Suprapubic skin (tissue), 4 donors: ENCODE measurements around the gene BNIP5. TPM values are rescaled to one million over a fixed set of nuclear protein-coding genes. Genes with fewer than 3 reads are reported as not detected.

Experiments
- DNase-seq, 2 donors: peaks; one replicate each; pipeline ENCODE4 v3.0.0-alpha.2; 2019; ENCODE audit warnings: low spot score in 2 of 2
- H3K27ac ChIP-seq: fragments of 200-600 bp; sonication (generic); one replicate; pipeline ENCODE4 v1.5.1; 2019
- H3K27me3 ChIP-seq: fragments of 200-600 bp; sonication (generic); one replicate; pipeline ENCODE4 v1.5.1; 2019
- H3K36me3 ChIP-seq: fragments of 200-600 bp; sonication (generic); one replicate; pipeline ENCODE4 v1.5.1; 2019
- H3K4me1 ChIP-seq: fragments of 200-600 bp; sonication (generic); one replicate; pipeline ENCODE4 v1.5.1; 2019
- H3K4me3 ChIP-seq: fragments of 200-600 bp; sonication (generic); one replicate; pipeline ENCODE4 v1.5.1; 2019; ENCODE audit warnings: mild to moderate bottlenecking
- H3K9me3 ChIP-seq: fragments of 200-600 bp; sonication (generic); one replicate; pipeline ENCODE4 v1.5.1; 2019
- EP300 ChIP-seq: sonication (generic); formaldehyde crosslinking; IDR thresholded peaks from one replicate; pipeline ENCODE4 v1.6.1; 2017; ENCODE audit warnings: antibody characterized with exemption
- POLR2A ChIP-seq, 2 donors: fragments of 450-650 bp; IDR thresholded peaks; one replicate each; pipeline ENCODE4 v1.6.1; 2017; ENCODE audit warnings: antibody characterized with exemption in 2 of 2, mild to moderate bottlenecking in 2 of 2, moderate library complexity in 2 of 2
- POLR2AphosphoS5 ChIP-seq, 3 donors: sonication (generic); formaldehyde crosslinking; IDR thresholded peaks; one replicate each; pipeline ENCODE4 v1.6.1; 2017; ENCODE audit warnings: antibody characterized with exemption in 3 of 3
- WGBS: methylation state at CpG from one replicate; pipeline ENCODE4 v1.1.5; 2018; 5-methylcytosine and 5-hydroxymethylcytosine counted together
- total RNA-seq, 4 donors: library from RNA; depleted of rRNA; stranded (reverse); fragments of >200 nt; gene quantifications; one replicate each; pipeline ENCODE4 v1.1.0, GENCODE V29; 2016
- TF ChIP-seq, protein P1 (sequence below), 2 donors: fragments of 200-600 bp in 1 of 2; fragments of 450-650 bp in 1 of 2; sonication (generic) in 1 of 2; IDR thresholded peaks; one replicate each; pipeline ENCODE4 v1.5.1; 2016 to 2019; ENCODE audit warnings: antibody characterized with exemption in 2 of 2, mild to moderate bottlenecking in 1 of 2, moderate library complexity in 1 of 2

The BNIP5 gene
- total RNA-seq, 4 donors from 2014 or later: 0.11 TPM; not detected in 3

DNA sequence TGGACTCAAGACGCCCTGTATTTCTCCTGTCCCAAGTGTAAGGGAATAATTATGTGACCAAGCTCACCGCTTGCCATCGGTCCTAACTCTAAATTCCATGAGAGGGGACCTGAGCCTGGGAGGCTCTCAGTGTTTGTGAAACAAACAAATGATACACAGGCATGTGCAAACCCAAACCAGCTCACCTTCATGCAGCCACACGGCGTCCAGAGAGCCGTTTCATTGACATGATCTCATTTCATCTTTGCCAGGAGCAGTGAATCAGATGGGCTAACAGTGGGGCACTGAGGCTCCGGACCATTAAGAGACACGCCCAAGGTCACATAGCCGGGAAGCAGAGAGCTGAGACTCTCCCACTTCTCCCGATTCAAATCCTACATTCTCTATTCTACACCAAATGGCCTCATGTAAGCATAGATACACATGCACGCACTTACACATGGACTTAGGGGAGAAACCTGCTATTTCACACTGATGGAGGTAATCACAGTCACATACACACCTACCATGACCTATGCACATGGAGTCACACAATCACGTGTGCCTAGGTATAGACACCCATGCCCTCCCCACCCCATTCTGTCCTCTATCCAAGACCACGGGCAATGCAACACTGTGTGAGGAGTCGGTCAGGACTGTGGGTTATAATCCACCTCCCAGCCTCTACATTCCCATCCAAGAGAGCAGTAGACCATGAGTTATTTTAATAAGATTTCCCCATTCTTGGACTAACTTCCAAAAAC, 1.1 kb downstream of the BNIP5 start:
- Histone ChIP-seq H3K27me3 (peaks cover 26% of the 10 kb centered on the region), H3K4me1 (peaks cover 16% of the 10 kb centered on the region), H3K9me3 (no peaks in the 10 kb centered on the region), H3K27ac (no peak overlapping the region), H3K36me3 (no peaks in the 10 kb centered on the region), H3K4me3 (no peak overlapping the region)
- no peak for DNase-seq
- 95% methylated on average over 14 of the region's 14 CpGs for WGBS
- TF ChIP-seq POLR2A (IDR thresholded peaks at IDR 0.05) (no peak), POLR2AphosphoS5 (IDR thresholded peaks at IDR 0.05) (no peak), EP300 (no peak)
- TF ChIP-seq, protein P1, sequence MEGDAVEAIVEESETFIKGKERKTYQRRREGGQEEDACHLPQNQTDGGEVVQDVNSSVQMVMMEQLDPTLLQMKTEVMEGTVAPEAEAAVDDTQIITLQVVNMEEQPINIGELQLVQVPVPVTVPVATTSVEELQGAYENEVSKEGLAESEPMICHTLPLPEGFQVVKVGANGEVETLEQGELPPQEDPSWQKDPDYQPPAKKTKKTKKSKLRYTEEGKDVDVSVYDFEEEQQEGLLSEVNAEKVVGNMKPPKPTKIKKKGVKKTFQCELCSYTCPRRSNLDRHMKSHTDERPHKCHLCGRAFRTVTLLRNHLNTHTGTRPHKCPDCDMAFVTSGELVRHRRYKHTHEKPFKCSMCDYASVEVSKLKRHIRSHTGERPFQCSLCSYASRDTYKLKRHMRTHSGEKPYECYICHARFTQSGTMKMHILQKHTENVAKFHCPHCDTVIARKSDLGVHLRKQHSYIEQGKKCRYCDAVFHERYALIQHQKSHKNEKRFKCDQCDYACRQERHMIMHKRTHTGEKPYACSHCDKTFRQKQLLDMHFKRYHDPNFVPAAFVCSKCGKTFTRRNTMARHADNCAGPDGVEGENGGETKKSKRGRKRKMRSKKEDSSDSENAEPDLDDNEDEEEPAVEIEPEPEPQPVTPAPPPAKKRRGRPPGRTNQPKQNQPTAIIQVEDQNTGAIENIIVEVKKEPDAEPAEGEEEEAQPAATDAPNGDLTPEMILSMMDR (IDR thresholded peaks at IDR 0.05): no peak

- DNase-seq: no peak
- Histone ChIP-seq H3K27ac (no peak overlapping the region), H3K4me3 (no peak overlapping the region), H3K9me3 (no peaks in the 10 kb centered on the region), H3K27me3 (peaks cover 29% of the 10 kb centered on the region), H3K36me3 (no peaks in the 10 kb centered on the region), H3K4me1 (peaks cover 13% of the 10 kb centered on the region)
- WGBS: 80% methylated on average over 14 of the region's 14 CpGs
- TF ChIP-seq, protein P1 (IDR thresholded peaks at IDR 0.05): no peak
- TF ChIP-seq POLR2A (IDR thresholded peaks at IDR 0.05) (no peak), POLR2AphosphoS5 (IDR thresholded peaks at IDR 0.05) (no peak), EP300 (no peak)
Observed at GRCh38 chr6:36334832-36335459, 1.7 kb downstream of the BNIP5 start.

DNA sequence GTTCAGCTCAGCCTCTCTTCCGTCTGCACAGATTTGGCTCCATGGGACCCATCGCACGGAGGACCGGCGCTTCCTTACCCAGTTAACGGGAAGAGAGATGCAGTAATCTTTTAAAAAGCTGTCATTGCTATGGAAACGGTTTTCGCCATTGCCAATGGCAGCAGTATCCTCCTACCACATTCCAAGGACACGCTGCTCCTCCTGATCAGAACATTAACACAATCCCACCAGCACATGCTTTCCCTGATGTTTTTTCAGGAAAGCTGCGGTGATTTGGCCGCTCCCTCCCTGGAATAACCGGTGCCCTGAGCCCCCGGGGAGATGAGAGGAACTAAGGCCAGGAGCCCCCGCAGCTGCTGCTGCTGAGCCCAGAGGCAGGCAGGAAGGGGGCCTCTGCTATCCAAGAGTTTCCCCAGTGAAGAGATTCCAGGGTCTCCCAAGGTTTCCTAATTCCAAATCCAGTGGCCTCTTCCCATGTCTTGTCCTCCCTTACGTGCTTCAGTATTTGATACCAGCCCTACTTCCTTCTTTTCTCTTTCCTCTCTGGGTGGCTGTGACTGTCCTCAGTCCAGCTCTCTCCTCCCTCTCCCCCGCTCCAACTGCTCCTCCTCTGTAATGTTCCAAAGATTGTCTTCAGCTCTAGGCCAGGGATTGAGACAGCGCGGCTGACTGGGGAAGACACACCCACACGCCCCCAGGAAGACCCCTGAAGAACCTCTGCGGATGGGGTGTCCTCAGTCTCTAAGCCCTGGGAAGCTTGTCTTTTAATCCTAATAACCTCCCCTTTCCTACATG, 2.6 kb downstream of the BNIP5 start:
- H3K27ac ChIP-seq: peak overlapping the region; percentile 59
- no peak for DNase-seq
- TF ChIP-seq, protein P1 (IDR thresholded peaks at IDR 0.05): no peak
- TF ChIP-seq EP300: no peak
- TF ChIP-seq POLR2AphosphoS5 (IDR thresholded peaks at IDR 0.05): no peak
- TF ChIP-seq POLR2A (IDR thresholded peaks at IDR 0.05): no peak
- no peaks in the 10 kb centered on the region for H3K9me3 ChIP-seq
- peaks cover 13% of the 10 kb centered on the region for H3K4me1 ChIP-seq
- peaks cover 31% of the 10 kb centered on the region for H3K27me3 ChIP-seq
- H3K36me3 ChIP-seq: no peaks in the 10 kb centered on the region
- no peak overlapping the region for H3K4me3 ChIP-seq
- WGBS: 48% methylated on average over 20 of the region's 20 CpGs

DNA sequence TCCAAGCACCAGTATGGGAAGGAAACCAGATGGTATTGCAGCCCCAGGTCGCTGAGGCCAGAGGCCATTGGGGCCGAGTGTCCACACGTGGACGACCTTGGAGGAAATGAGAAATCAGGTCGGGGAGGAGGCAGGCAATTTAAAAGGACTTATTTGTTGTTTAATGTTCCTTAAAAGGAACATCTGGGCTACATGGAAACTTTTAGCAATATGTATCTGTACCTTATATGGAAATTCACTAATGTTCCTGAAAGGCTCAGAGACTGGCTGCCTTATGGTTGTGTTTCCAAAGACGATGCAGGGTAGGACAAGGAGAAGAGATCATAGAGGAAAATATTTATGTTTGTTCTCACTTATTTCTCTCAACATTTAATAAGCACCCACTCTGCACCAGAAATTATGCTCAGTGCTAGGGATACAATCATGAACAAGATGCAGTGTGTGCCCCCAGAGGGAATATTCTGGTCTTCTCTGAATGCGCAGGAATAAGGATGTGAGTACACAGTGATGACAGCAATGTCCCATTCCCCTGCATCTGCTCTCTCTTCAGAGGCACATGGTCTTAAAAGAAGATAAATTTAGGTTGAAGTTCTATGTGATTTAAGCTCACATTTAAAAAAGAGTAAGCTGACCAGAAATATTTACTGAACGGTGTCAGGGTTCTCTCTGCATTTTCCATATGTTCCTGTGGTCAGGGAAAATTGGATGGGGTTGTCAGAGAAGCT, 3.4 kb downstream of the BNIP5 start:
- no peak overlapping the region for H3K4me3 ChIP-seq
- no peaks in the 10 kb centered on the region for H3K9me3 ChIP-seq
- no peak for TF ChIP-seq POLR2A (IDR thresholded peaks at IDR 0.05)
- TF ChIP-seq POLR2AphosphoS5 (IDR thresholded peaks at IDR 0.05): no peak
- TF ChIP-seq, protein P1 (IDR thresholded peaks at IDR 0.05): no peak
- no peak for TF ChIP-seq EP300
- H3K27me3 ChIP-seq: peaks cover 34% of the 10 kb centered on the region
- no peaks in the 10 kb centered on the region for H3K36me3 ChIP-seq
- DNase-seq: no peak
- peaks cover 13% of the 10 kb centered on the region for H3K4me1 ChIP-seq
- 68% methylated on average over 8 of the region's 8 CpGs for WGBS
- no peak overlapping the region for H3K27ac ChIP-seq
